Activated CD4-positive, alpha-beta T cell treated with anti-CD3 and anti-CD28 coated beads for 24 hours (primary cell): ENCODE measurements around the gene PPM1A.

Source experiments
- DNase-seq, 2 donors: peaks; one replicate each; pipeline ENCODE4 v3.0.0-alpha.2; 2020; ENCODE audit warnings: low read depth in 2 of 2

Gene PPM1A

DNA sequence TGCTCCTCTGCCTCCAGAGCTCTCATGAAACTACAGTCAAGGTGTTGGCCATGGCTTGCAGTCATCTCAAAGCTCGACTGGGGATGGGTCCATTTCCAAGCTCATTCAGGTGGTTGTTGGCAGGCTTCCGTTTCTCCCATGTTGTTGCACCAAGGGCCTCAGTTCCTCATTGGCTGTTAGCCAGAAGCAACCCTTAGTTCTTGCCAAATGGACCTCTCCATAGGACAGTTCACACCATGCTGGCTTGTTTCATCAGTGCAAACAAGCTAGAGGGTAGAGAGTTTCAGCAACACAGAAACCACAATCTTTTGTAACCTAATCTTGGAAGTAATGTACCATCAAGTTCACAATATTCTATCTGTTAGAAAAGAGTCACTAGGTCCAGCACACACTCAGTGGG, 22.7 kb upstream of the PPM1A start:
- no peak for DNase-seq

DNA sequence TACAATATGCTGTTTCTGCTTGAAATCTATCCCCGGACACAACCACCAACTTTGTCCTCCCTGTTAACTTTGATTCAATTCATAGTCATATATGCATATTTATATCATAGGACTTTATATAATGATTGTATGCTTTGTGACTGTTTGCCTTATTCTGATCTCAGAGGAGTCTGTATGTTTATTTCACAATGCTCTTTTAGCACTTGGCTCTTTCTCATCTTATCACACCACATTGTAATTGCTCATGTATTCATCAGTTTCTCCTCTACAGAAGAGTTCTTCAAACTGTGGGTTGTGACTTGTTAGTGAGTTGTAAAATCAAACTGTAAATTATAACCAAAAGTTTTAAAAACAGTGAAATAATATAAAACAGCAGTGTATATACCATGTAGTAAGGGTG, 21.7 kb upstream of the PPM1A start:
- no peak for DNase-seq

DNA sequence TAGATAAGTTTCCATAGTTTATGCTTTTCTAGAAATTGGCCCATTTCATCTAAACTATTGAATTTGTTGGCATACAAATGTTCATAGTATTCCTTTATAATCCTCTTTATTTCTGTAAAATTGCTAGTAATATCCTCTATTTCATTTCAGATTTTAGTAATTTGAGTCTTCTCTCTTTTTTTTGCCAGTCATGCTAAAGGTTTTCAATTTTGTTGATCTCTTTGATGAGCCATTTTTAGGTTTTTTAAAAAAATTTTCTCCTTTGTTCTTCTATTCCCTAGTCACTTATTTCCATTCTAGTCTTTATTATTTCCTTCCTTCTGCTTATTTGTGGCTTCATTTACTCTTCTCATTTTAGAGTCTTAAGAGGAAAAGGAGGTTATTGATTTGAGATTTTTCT, 19.4 kb upstream of the PPM1A start:
- DNase-seq: no peak

GRCh38 chr14:60232185-60232584, 16.8 kb upstream of the PPM1A start:
- no peak for DNase-seq

- no peak for DNase-seq
Observed at GRCh38 chr14:60233251-60233650, 15.8 kb upstream of the PPM1A start.

DNA sequence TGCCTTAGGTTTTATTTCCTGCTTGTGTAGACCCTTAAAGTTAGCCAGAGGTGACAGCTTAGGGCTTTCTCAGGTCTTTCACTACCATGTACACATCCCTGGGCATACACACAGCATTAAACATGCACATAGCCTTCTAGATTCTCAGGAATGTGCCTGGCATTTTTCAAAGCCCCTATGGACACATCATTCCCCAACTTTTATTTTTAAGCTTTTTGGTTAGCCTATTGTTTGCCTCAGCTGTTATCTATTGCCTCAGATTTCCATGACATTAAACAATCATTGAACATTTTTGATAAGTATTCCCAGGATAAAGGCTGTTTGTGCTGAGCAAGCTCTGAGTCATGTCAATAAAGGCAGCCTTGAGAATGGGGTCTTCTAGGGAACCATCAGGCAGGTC, 15.1 kb upstream of the PPM1A start:
- no peak for DNase-seq

- DNase-seq: no peak
Observed at GRCh38 chr14:60235440-60235839, 13.6 kb upstream of the PPM1A start.

DNA sequence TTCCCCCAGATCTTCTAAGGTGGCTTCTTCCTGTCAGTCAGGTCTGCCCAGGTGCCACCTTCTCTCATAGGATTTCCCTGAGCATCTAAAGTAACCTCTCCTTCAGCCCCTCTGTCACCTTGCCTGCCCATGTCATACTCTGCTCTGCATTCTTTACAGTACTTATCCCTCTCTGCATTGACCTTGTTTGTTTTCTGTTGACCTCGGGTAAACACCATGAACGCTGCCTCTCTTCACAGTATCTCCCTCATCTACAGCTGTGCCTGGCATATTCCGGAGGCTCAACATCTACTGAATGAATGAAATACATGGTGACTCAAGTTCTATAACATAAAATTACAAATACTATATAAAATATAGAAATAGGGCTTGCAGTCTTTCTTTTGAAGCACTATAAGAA, 10.1 kb upstream of the PPM1A start:
- no peak for DNase-seq

DNA sequence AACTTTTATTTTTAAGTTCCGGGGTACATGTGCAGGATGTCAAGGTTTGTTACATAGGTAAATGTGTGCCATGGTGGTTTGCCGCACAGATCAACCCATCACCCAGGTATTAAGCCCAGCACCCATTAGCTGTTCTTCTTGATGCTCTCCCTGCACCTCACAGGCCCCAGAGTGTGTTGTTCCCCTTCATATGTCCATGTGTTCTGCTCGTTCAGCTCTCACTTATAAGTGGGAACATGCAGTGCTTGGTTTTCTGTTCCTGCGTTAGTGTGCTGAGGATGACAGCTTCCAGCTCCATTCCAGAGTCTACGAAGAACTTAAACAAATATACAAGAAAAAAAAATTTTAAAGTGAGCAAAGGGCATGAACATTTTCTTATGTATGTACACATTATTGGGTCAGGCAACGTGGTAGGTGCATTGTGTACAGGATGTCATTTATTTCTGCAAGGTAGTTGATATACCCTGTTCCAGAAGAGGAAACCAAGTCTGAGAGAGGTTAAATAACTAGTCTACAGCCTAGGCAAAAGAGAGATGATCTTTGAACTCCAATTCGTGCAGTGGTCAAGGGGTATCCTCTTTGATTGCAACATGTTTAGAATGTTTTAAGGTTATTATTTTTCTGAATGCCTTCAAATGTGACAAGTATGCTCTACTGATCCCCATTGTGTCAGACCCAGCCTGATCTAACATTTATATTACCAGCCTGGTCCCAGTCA, 8.7 kb upstream of the PPM1A start:
- no peak for DNase-seq

DNA sequence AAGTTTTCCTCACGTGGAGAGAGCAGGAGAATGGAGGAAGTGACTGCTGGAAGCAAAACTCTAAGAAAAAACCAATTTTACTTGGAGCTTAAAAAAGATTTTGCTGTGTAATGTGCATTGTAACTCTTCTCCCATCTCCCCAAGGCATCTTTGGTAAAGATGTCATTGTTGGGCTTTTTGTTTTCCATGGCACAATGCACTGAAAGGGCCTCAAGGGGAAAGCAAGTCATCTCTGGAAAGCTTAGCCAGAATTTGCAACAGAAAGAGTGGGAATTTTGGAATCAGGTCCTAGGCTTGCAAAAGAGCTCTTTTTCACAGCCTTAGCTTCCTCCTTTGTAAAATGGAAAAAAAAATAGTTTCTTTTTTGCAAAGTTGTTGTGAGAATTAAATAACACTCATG, 7.9 kb upstream of the PPM1A start:
- DNase-seq: no peak

DNA sequence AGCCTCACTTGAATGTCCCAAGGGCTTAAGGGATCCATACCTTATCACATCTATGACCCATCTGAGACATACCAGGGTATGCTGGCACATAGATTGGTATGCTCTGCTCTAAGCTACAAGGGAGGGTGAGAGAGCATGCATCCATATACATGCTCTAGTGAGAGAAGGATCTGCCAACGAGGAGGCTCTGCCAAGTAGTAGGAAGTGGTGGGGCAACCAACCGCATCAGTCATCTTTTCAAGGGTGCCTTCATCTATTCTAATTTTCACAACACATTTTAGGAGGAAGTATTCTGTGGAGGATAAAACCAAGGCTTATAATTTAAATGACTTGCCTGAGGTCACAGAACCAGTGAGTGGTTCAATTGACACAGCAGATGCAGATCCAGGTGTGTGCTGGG, 6.6 kb upstream of the PPM1A start:
- no peak for DNase-seq

- no peak for DNase-seq
Observed at GRCh38 chr14:60245380-60246177, 3.4 kb upstream of the PPM1A start.

DNA sequence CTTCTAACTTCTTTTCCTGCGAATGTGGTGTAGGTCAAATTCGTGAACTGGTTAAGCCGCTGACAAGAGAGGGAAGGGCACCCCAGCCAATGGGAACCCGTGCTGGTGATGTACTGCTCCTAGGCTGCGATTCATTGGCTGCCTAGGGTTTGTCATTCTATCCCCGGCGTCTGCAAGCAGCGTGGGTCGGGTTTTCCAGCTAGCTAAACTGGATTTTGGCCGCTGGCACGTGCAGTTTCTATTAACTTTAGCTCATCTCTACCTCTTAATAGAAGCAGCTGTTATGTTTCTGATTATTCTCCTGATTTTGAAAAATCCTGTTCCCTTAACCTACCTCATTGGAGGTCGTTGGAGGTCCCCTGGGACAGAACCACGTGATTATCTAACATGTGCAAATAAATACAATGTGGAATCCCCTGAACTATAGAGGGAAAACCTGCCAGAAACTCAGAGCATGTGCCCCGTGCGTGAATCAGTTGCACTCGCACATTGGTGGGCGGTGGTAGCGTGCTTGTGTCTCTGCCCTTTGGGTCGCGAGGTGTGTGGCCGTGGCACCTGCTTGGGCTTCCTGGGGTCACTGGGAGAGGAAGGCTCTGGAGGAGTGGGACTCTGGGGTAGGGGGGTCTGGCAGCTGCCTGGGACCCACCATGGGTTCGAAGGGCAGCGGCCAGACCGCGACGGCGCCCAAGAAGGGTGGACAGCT, 876 bp upstream of the PPM1A start:
- peak; percentile 66 to 75 for DNase-seq

GRCh38 chr14:60249321-60250256, 568 bp downstream of the PPM1A start:
- peak; percentile 29 to 41 for DNase-seq

GRCh38 chr14:60250257-60251035, 1.4 kb downstream of the PPM1A start:
- DNase-seq: no peak

DNA sequence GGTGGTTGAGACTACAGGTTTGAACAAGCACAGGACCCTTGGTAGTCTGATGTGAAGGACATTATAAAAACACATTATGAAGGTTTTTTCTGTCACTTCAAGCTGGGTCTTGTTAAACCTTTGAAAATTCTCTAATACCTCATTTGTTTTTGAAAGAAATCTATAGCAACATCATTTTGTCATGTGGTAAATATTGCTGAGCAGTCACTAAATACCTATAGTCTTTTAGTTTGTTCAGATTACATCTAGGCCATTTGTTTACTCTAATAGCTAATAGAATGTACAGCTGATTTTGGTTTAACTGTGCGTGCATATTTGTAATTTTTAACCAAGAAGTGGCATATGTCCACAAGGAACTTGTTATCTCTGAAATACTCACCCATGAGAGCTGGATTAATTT, 2.9 kb downstream of the PPM1A start:
- DNase-seq: no peak

- DNase-seq: no peak
Observed at GRCh38 chr14:60252630-60253029, 3.6 kb downstream of the PPM1A start.

DNA sequence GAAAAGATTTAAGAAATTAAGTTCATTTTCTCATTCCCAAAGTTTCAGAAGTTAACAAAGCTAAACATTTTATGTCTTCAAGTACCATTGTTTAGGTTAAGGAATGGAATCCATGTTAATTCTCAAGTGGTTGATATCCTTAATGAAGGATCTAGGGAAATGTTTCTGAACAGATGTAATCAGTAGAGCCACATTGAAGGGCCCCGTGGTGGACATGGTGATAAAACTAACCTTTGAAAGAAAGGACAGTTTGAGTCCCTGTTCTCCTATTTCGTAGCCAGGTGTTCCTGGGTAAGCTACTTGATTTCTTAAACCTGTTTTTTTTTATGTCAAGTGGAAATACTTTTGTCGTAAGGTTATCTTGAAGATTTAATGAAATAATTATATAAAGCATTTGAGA, 4.6 kb downstream of the PPM1A start:
- no peak for DNase-seq

- no peak for DNase-seq
Observed at GRCh38 chr14:60254176-60254575, 5.2 kb downstream of the PPM1A start.

GRCh38 chr14:60257865-60258264, 8.8 kb downstream of the PPM1A start:
- no peak for DNase-seq

DNA sequence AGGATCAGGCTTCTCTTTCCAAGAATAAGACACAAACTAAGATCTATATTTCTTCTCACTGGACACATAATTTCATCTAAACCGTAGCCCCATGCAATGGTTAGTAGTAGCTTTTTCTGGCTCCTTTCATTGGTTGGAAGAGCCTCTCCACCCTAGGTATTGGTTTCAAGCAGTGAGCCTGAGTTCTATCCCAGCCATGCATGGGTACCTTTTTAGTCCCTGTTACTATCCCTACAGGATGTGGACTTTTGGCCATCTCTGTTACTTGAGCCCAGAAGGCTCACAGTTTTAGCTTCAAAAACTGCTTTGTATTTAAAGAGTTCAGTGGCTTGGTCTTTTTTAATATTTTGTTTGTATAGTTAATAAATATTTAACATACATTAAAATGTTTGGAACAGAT, 16.1 kb downstream of the PPM1A start:
- no peak for DNase-seq
